Measurements from ENCODE around the gene AQP1. TPM values are rescaled to one million over a fixed set of nuclear protein-coding genes. Genes with fewer than 3 reads are reported as not detected.

The AQP1 gene
- total RNA-seq, 1 experiment from 2014 or later, result 0.15 TPM

- H2BK15ac ChIP-seq (ENCODE audit: low read depth, low read length), result no peak overlapping the region
Observed at GRCh38 chr7:30922596-30922995, 10.9 kb downstream of the AQP1 start.

More at GRCh38 chr7:30922596-30922995, 10.9 kb downstream of the AQP1 start:
- Histone ChIP-seq H4K5ac (ENCODE audit: insufficient read length, low read depth, low read length) (no peak overlapping the region), H2BK12ac (ENCODE audit: insufficient read length, low read depth, low read length) (no peak overlapping the region), H3K18ac (ENCODE audit: insufficient read length, low read depth, low read length) (no peak overlapping the region), H2AK5ac (ENCODE audit: insufficient read length, low read length) (no peak overlapping the region), H3K4ac (ENCODE audit: low read depth, low read length) (no peak overlapping the region), H3K23ac (ENCODE audit: insufficient read length, low read depth, low read length) (no peak overlapping the region), H3K79me2 (ENCODE audit: insufficient read depth, low read length) (no peaks in the 10 kb centered on the region), H3K27ac (ENCODE audit: insufficient read length, low read depth, low read length) (no peak overlapping the region), H2BK120ac (ENCODE audit: low read depth, low read length, poor library complexity, severe bottlenecking) (no peak overlapping the region), H3K56ac (ENCODE audit: insufficient read length, low read depth, low read length) (no peak overlapping the region), H3K79me1 (ENCODE audit: insufficient read depth, low read depth, low read length, poor library complexity, severe bottlenecking) (no peaks in the 10 kb centered on the region), H3K23me2 (ENCODE audit: insufficient read length, low read depth, low read length, poor library complexity, severe bottlenecking) (no peaks in the 10 kb centered on the region), H2BK5ac (ENCODE audit: insufficient read length, low read length) (no peak overlapping the region), H3K9ac (ENCODE audit: extremely low read depth, insufficient read length, low read length) (no peak overlapping the region), H3K4me2 (ENCODE audit: insufficient read depth, insufficient read length, low read length) (no peak overlapping the region), H2BK20ac (ENCODE audit: low read depth, low read length, poor library complexity, severe bottlenecking) (no peak overlapping the region), H3K9me3 (ENCODE audit: control insufficient read depth, low read depth, low read length) (no peaks in the 10 kb centered on the region), H3K14ac (ENCODE audit: insufficient read depth, low read length) (no peak overlapping the region), H2AFZ (ENCODE audit: low read length) (no peak overlapping the region), H4K91ac (ENCODE audit: insufficient read length, low read depth, low read length) (no peak overlapping the region), H3K27me3 (ENCODE audit: insufficient read depth, low read length) (no peaks in the 10 kb centered on the region), H3T11ph (ENCODE audit: low read length) (no peak overlapping the region), H4K8ac (replicated peaks; ENCODE audit: insufficient read length, low read depth, low read length) (no peak overlapping the region), H3K4me1 (ENCODE audit: insufficient read depth, low read length) (no peaks in the 10 kb centered on the region), H4K20me1 (ENCODE audit: control insufficient read depth, insufficient read depth, insufficient read length) (no peaks in the 10 kb centered on the region)
- WGBS (ENCODE audit: extremely low coverage, insufficient read length, low lambda C conversion rate), result no CpG with 5 or more reads among the region's 9 CpGs
- Mint-ChIP-seq H3K27me3 (ENCODE audit: low read depth) (peaks cover 15% of the 10 kb centered on the region), H3K4me1 (peaks cover 0 to 6% of the 10 kb centered on the region in 2 experiments; a peak in 2 of 4 replicates), H3K9me3 (no peaks in the 10 kb centered on the region; a peak in 1 of 5 replicates), H3K36me3 (ENCODE audit: insufficient read depth in 1 of 3, low read depth in 3 of 3) (no peaks in the 10 kb centered on the region), H3K27ac (peak overlapping the region in 2 of 3 experiments; percentile 17 to 57; a peak in 2 of 7 replicates), H3K4me3 (no peak overlapping the region)
- TF ChIP-seq CTCF (conservative IDR thresholded peaks at IDR 0.05), result no peak
- peak; percentile 16 for DNase-seq

Data from H9 (cell line).